Activated T-cell treated with anti-CD3 and anti-CD28 coated beads, Interleukin-2, amount 50 U/mL, for 24 hours (primary cell): Measurements from ENCODE around the gene ERBIN.
"Not testable (repeated sequence)": the region's sequence is repeated elsewhere in the genome, so short reads cannot be mapped to it uniquely, and the experiment has no call there.

Experiments used
- DNase-seq: peaks from one replicate; pipeline ENCODE4 v3.0.0-alpha.2; 2020
- H3K27ac Mint-ChIP-seq: 2 replicates; pipeline ENCODE4 v1.8.0; 2020; ENCODE audit warnings: mild to moderate bottlenecking, mixed read lengths
- H3K27me3 Mint-ChIP-seq: 2 replicates; pipeline ENCODE4 v1.8.0; 2020; ENCODE audit warnings: mixed read lengths
- H3K36me3 Mint-ChIP-seq: 2 replicates; pipeline ENCODE4 v1.8.0; 2020; ENCODE audit warnings: low read depth, mixed read lengths
- H3K4me1 Mint-ChIP-seq: 2 replicates; pipeline ENCODE4 v1.8.0; 2020; ENCODE audit warnings: low read depth, mixed read lengths
- H3K4me3 Mint-ChIP-seq: 2 replicates; pipeline ENCODE4 v1.8.0; 2020; ENCODE audit warnings: mild to moderate bottlenecking, moderate library complexity, mixed read lengths
- H3K9me3 Mint-ChIP-seq: 2 replicates; pipeline ENCODE4 v1.8.0; 2020; ENCODE audit warnings: mixed read lengths

The ERBIN gene

DNA sequence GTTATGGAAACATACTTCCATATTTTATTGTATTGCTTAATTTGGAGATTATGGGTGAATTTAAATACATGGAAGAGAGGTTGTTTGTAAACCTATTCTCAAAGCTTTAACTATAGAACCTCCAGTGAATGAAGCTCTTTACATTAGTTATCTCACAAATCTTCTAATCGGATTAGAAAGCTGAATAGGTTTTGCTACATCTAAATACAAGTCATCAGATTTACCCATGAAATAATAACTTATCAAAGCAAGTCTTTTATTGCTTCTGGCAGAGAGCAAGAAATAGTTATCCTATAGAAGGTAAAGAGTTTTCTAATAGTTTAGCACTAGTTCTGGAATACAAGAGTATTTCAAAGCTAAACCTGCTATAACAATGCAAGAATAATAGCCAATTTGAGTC, 113.3 kb downstream of the ERBIN start:
- DNase-seq, result no peak
- H3K36me3 Mint-ChIP-seq, result peaks cover 76% of the 10 kb centered on the region
- H3K4me1 Mint-ChIP-seq, result peaks cover 11% of the 10 kb centered on the region
- H3K27me3 Mint-ChIP-seq, result no peaks in the 10 kb centered on the region
- H3K27ac Mint-ChIP-seq, result no peak overlapping the region
- no peaks in the 10 kb centered on the region for H3K9me3 Mint-ChIP-seq
- H3K4me3 Mint-ChIP-seq, result no peak overlapping the region

DNA sequence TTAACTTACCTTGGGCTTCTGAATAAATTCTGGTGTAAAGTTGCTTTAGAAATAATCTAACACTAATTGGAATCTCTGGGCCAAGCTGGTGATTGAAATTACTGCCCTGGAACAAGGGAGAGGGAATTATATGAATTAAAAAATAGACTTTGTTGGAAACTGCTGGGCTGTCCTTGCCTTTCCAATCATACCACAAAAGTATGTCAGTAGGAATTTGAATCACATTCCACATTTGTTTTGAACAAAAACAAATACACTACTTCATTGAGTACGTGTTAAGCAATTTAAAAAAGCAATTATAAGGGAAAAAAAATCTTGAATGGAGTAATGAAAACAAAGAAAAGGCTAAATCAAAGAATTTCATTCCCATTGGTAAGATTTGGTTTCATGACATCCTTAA, 115.3 kb downstream of the ERBIN start:
- H3K4me3 Mint-ChIP-seq, result no peak overlapping the region
- no peaks in the 10 kb centered on the region for H3K27me3 Mint-ChIP-seq
- H3K4me1 Mint-ChIP-seq, result peaks cover 10% of the 10 kb centered on the region
- H3K36me3 Mint-ChIP-seq, result peaks cover 77% of the 10 kb centered on the region
- H3K9me3 Mint-ChIP-seq, result no peaks in the 10 kb centered on the region
- H3K27ac Mint-ChIP-seq, result no peak overlapping the region
- DNase-seq, result no peak

DNA sequence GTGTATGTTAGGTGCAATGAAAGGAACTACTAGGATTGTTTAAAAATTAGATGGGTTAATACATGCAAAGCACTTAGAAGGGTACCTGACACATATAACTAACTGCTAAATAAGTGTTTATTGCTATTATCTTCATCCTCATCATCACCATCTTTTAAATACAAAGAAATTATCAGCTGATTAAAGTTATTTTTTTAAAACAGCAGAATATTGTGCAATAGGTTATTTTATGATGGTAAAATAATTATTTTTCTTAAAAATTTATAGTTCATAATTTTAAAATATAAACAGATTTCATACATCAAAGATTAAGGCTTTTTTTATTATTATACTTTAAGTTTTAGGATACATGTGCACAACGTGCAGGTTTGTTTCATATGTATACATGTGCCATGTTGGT, 130.9 kb downstream of the ERBIN start:
- DNase-seq, result no peak
- Mint-ChIP-seq H3K27me3 (no peaks in the 10 kb centered on the region), H3K4me3 (no peak overlapping the region), H3K4me1 (peaks cover 27% of the 10 kb centered on the region), H3K36me3 (peaks cover 75% of the 10 kb centered on the region), H3K9me3 (no peaks in the 10 kb centered on the region), H3K27ac (no peak overlapping the region)

GRCh38 chr5:66061320-66061719, 134.9 kb downstream of the ERBIN start:
- not testable (repeated sequence) for H3K9me3 Mint-ChIP-seq, DNase-seq, H3K27ac Mint-ChIP-seq, H3K4me3 Mint-ChIP-seq, H3K27me3 Mint-ChIP-seq
- peaks cover 52% of the 10 kb centered on the region for H3K4me1 Mint-ChIP-seq
- peaks cover 59% of the 10 kb centered on the region for H3K36me3 Mint-ChIP-seq

DNA sequence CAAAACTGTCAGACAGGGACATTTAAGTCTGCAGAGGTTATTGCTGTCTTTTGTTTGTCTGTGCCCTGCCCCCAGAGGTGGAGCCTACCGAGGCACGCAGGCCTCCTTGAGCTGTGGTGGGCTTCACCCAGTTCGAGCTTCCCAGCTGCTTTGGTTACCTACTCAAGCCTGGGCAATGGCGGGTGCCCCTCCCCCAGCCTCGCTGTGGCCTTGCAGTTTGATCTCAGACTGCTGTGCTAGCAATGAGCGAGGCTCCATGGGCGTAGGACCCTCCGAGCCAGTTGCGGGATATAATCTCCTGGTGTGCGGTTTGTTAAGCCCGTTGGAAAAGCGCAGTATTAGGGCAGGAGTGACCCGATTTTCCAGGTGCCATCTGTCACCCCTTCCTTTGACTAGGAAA, 136.7 kb downstream of the ERBIN start:
- not testable (repeated sequence) for H3K27me3 Mint-ChIP-seq, DNase-seq, H3K27ac Mint-ChIP-seq, H3K4me3 Mint-ChIP-seq, H3K9me3 Mint-ChIP-seq
- Mint-ChIP-seq H3K4me1 (peaks cover 51% of the 10 kb centered on the region), H3K36me3 (peaks cover 58% of the 10 kb centered on the region)

DNA sequence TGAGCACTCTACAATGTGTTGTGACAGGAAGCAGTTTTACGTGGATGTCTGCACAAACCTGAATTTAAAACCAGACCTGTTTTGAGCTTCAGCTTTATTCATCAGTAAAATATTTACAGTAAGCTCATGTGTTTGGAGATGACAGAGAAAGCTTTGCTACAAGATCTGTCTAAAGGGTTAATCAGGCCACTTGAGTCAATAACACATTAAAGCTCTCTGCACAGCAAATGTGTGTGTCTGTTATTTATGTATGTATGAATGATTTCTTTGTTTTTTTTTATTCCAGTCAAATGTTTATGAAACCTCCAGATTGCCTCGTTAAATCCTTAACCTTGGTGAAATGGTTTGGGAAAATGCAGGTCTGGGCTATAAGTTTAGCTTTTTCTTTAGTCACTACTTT, 140.5 kb downstream of the ERBIN start:
- no peak for DNase-seq
- peaks cover 37% of the 10 kb centered on the region for H3K4me1 Mint-ChIP-seq
- H3K27ac Mint-ChIP-seq, result no peak overlapping the region
- no peaks in the 10 kb centered on the region for H3K27me3 Mint-ChIP-seq
- peaks cover 56% of the 10 kb centered on the region for H3K36me3 Mint-ChIP-seq
- no peaks in the 10 kb centered on the region for H3K9me3 Mint-ChIP-seq
- no peak overlapping the region for H3K4me3 Mint-ChIP-seq

DNA sequence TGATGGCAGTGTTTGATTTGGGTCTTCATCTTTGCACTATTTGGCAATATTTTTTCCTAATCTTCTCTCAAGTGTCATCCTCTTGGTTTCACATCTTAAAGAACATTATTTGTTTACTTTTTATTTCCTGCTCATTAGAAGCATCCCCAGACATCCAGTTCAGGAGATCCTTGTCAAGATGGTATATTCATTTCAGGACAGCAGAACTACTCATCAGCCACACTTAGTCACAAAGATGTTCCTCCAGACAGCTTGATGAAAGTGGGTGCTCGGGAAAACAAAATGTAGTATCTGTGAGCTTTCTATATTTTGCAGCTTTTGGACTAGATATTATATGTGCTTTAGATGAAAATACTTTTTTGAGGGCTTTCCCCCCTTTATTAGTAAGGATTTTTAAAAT, 145.7 kb downstream of the ERBIN start:
- H3K27ac Mint-ChIP-seq, result no peak overlapping the region
- no peaks in the 10 kb centered on the region for H3K9me3 Mint-ChIP-seq
- peaks cover 57% of the 10 kb centered on the region for H3K36me3 Mint-ChIP-seq
- no peak overlapping the region for H3K4me3 Mint-ChIP-seq
- H3K4me1 Mint-ChIP-seq, result peaks cover 15% of the 10 kb centered on the region
- H3K27me3 Mint-ChIP-seq, result no peaks in the 10 kb centered on the region
- DNase-seq, result no peak

DNA sequence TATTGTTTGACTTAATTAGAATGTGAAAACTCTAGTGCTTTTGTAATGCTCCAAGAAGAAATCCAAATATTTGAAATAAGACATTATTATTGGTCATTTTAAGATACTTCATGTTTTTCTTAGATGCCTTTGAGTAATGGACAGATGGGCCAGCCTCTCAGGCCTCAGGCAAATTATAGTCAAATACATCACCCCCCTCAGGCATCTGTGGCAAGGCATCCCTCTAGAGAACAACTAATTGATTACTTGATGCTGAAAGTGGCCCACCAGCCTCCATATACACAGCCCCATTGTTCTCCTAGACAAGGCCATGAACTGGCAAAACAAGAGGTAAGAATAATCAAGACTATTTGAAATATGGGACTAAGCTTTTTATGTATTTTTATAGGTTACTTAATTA, 148.5 kb downstream of the ERBIN start:
- H3K27ac Mint-ChIP-seq, result no peak overlapping the region
- H3K4me1 Mint-ChIP-seq, result peaks cover 19% of the 10 kb centered on the region
- H3K9me3 Mint-ChIP-seq, result no peaks in the 10 kb centered on the region
- no peaks in the 10 kb centered on the region for H3K27me3 Mint-ChIP-seq
- no peak overlapping the region for H3K4me3 Mint-ChIP-seq
- H3K36me3 Mint-ChIP-seq, result peaks cover 61% of the 10 kb centered on the region
- no peak for DNase-seq

- Mint-ChIP-seq H3K27me3 (no peaks in the 10 kb centered on the region), H3K4me3 (no peak overlapping the region), H3K4me1 (peaks cover 4% of the 10 kb centered on the region), H3K9me3 (peaks cover 5% of the 10 kb centered on the region), H3K27ac (no peak overlapping the region), H3K36me3 (peaks cover 43% of the 10 kb centered on the region)
- no peak for DNase-seq
These were observed 154.3 kb downstream of the ERBIN start for GRCh38 chr5:66080664-66081063.

DNA sequence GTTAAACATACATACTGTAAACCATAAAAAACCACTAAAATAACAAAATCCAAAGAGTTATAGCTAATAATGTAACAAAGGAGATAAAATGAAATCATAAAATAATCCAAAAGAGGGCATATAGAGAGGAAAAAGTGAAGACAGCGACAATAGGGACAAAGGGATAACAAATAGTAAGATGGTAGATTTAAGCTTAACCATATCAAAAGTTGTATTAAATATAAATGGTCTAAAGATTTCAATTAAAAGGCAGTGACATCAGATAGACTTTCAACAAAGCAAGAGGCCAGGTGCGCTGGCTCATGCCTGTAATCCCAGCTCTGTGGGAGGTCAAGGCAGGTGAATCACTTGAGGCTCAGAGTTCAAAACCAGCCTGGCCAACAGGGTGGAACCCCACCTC, 163.0 kb downstream of the ERBIN start:
- no peak overlapping the region for H3K27ac Mint-ChIP-seq
- no peak overlapping the region for H3K4me3 Mint-ChIP-seq
- no peaks in the 10 kb centered on the region for H3K4me1 Mint-ChIP-seq
- peaks cover 13% of the 10 kb centered on the region for H3K9me3 Mint-ChIP-seq
- DNase-seq, result no peak
- H3K36me3 Mint-ChIP-seq, result peaks cover 37% of the 10 kb centered on the region
- no peaks in the 10 kb centered on the region for H3K27me3 Mint-ChIP-seq

DNA sequence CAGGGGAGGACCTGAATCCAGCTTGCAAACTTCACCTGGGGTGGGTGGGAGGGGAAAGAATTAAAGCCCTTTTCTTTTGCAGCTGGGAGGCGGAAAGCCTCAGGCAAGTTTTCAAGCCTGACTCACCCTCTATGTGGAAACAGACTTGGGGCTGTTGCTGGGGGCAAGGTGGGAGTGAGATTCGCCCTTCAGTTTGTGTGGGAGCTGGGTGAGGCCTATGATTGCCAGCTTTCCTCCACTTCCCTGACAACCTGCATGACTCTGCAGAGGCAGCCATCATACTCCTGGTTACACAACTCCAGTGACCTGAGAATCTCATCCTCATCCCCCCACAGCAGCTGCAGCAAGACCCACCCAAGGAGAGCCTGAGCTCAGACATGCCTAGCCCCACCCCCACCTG, 174.5 kb downstream of the ERBIN start:
- no peak for DNase-seq
- Mint-ChIP-seq H3K4me1 (no peaks in the 10 kb centered on the region), H3K9me3 (peaks cover 43% of the 10 kb centered on the region), H3K36me3 (peaks cover 10% of the 10 kb centered on the region), H3K27ac (no peak overlapping the region), H3K27me3 (no peaks in the 10 kb centered on the region), H3K4me3 (no peak overlapping the region)

GRCh38 chr5:66113160-66113559, 186.8 kb downstream of the ERBIN start:
- peaks cover 38% of the 10 kb centered on the region for H3K9me3 Mint-ChIP-seq
- H3K4me3 Mint-ChIP-seq, result no peak overlapping the region
- no peaks in the 10 kb centered on the region for H3K4me1 Mint-ChIP-seq
- no peak overlapping the region for H3K27ac Mint-ChIP-seq
- H3K36me3 Mint-ChIP-seq, result no peaks in the 10 kb centered on the region
- H3K27me3 Mint-ChIP-seq, result no peaks in the 10 kb centered on the region
- no peak for DNase-seq

- no peak for DNase-seq
- H3K27ac Mint-ChIP-seq, result no peak overlapping the region
- H3K4me3 Mint-ChIP-seq, result no peak overlapping the region
- peaks cover 8% of the 10 kb centered on the region for H3K4me1 Mint-ChIP-seq
- H3K36me3 Mint-ChIP-seq, result no peaks in the 10 kb centered on the region
- no peaks in the 10 kb centered on the region for H3K27me3 Mint-ChIP-seq
- H3K9me3 Mint-ChIP-seq, result peaks cover 8% of the 10 kb centered on the region
These were observed 191.9 kb downstream of the ERBIN start for GRCh38 chr5:66118304-66118703.

DNA sequence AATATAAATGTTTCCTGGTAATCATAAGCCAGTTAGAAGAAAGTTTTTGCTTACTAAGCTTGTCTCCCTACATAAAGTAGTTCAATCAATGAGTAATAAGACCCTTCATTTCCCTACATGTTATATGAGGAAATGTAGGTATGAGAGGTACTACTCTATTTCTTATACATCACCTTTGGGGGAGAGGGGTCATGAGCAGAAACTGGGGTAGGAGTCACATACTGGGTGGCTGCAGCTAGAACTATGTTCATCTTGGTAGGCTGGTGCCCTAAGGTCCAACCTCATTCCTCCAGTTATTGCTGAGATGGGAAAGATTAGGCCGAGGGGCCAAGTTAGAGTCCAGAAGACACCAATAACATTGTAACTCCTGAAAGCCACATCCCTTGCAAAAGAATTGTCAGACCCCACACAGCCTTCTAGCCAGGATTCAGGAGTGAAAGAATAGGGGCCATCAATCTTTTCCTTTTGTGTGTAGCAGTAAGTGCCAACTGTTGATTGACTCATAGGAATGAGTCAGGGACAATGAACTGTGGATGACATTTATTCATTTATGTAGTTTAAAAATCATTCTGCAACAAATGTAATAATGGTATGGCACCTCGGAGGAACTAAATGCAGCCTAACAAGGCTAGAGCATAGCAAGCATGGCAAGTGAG, 196.1 kb downstream of the ERBIN start:
- DNase-seq, result no peak
- H3K4me3 Mint-ChIP-seq, result no peak overlapping the region
- H3K4me1 Mint-ChIP-seq, result peaks cover 8% of the 10 kb centered on the region
- H3K36me3 Mint-ChIP-seq, result no peaks in the 10 kb centered on the region
- peak overlapping the region; percentile 6 for H3K27ac Mint-ChIP-seq
- H3K27me3 Mint-ChIP-seq, result no peaks in the 10 kb centered on the region
- no peaks in the 10 kb centered on the region for H3K9me3 Mint-ChIP-seq

- DNase-seq, result no peak
- Mint-ChIP-seq H3K27me3 (no peaks in the 10 kb centered on the region), H3K4me3 (no peak overlapping the region), H3K27ac (no peak overlapping the region), H3K4me1 (no peaks in the 10 kb centered on the region), H3K9me3 (no peaks in the 10 kb centered on the region), H3K36me3 (no peaks in the 10 kb centered on the region)
These were observed 202.8 kb downstream of the ERBIN start for GRCh38 chr5:66129144-66129543.

DNA sequence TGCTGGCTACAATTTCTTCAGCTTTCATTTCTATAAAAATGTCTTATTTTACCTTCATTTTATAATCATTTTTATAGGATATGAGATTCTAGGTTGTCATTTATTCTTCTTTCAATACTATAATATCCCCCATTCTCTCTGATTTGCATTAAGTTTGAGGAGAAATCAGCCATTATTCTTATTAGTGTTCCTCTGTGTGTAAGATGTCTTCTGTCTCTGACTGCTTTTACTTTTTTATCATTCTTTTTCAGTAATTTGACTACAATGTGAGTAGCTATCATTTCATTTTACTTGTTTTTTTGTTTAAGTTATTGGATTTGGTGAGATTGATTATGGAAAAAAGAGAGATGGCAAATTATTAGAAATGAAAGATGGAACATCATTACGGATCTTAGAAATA, 204.1 kb downstream of the ERBIN start:
- no peaks in the 10 kb centered on the region for H3K9me3 Mint-ChIP-seq
- H3K4me1 Mint-ChIP-seq, result no peaks in the 10 kb centered on the region
- H3K27ac Mint-ChIP-seq, result no peak overlapping the region
- H3K4me3 Mint-ChIP-seq, result no peak overlapping the region
- no peaks in the 10 kb centered on the region for H3K36me3 Mint-ChIP-seq
- no peak for DNase-seq
- H3K27me3 Mint-ChIP-seq, result no peaks in the 10 kb centered on the region
